Measurements from ENCODE around the gene C1orf226. TPM values are rescaled to one million over a fixed set of nuclear protein-coding genes. Genes with fewer than 3 reads are reported as not detected.
A peak's percentile ranks its signal among the peaks of the same experiment; 100 is the strongest.

The C1orf226 gene
- polyA plus RNA-seq, 6 donors from 2014 or later = not detected

DNA sequence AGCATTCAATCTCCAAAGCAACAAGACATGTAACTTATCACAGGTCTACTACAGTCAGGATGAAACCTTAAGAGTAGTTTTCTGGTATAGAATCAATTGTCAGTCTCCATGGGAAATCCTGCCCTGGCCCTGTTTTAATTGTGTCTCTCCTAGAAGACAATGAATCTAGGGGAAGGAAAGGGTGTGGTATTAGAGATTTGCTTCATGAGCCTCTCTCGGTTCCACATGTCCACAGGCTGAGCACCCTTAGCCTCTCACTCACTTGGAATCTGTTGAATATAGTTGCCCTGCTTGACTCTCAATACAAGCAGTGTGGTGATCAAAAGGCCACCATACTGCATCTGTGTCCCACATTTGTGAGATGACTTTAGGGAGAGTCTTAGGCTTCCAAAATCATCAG is 22.6 kb upstream of the C1orf226 start:
- Mint-ChIP-seq H3K36me3 (no peaks in the 10 kb centered on the region), H3K9me3 (no peaks in the 10 kb centered on the region), H3K4me3 (no peak overlapping the region), H3K4me1 (peaks cover 0 to 19% (median 6%) of the 10 kb centered on the region in 3 donors), H3K27ac (no peak overlapping the region), H3K27me3 (peaks cover 27 to 37% (median 36%) of the 10 kb centered on the region in 3 donors)
- ATAC-seq (ENCODE audit: low read depth in 2 of 2) (no peak), DNase-seq (no peak)

DNA sequence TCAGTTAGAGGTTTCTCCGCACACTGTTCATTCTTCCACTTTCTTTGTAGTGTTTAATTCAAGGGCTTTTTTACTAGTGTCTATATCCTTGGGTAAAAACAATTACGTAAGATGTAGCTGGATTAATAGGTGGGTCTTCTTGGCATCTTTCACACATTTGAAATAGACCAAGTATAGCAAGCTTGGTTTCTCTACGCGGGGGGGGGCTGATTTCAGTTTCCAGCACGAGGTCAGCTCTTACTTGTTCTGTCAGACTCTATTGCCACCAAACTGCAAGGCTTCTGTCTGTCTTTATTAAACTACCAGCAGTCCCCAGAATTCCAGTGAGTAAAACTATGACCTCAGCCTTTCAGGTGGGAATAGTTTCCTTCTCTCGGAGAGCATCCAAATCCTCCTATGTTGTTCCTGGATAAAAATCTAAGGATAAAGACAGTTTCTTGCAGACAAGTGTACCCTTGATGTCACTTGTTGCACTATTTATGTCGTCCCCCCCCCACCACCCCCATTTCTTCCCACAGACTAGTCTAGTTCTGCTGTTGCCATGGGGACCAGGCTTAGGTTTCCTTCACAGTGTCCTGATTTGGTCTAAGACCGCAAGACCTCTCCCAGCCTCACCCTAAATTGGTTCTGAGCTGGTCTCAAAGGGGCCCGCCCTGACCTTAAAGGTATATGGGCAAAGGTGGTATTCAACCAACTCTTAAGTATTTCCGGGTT is 21.8 kb upstream of the C1orf226 start:
- Mint-ChIP-seq H3K27ac (peak overlapping the region in 1 of 6 donors; percentile 71), H3K4me3 (no peak overlapping the region), H3K36me3 (no peaks in the 10 kb centered on the region), H3K9me3 (no peaks in the 10 kb centered on the region), H3K4me1 (peaks cover 0 to 19% (median 6%) of the 10 kb centered on the region in 3 donors), H3K27me3 (peaks cover 34 to 43% (median 41%) of the 10 kb centered on the region in 3 donors)
- no peak for DNase-seq
- ATAC-seq (ENCODE audit: low read depth in 2 of 2) = no peak

- H3K27ac Mint-ChIP-seq = no peak overlapping the region
- DNase-seq (no peak), ATAC-seq (ENCODE audit: low read depth in 2 of 2) (no peak)
- H3K36me3 Mint-ChIP-seq = no peaks in the 10 kb centered on the region
- no peak overlapping the region for H3K4me3 Mint-ChIP-seq
- H3K9me3 Mint-ChIP-seq = no peaks in the 10 kb centered on the region
- peaks cover 0 to 19% (median 6%) of the 10 kb centered on the region in 3 donors for H3K4me1 Mint-ChIP-seq
- peaks cover 37 to 47% (median 45%) of the 10 kb centered on the region in 3 donors for H3K27me3 Mint-ChIP-seq
These were observed 21.2 kb upstream of the C1orf226 start for GRCh38 chr1:162360237-162360873.

DNA sequence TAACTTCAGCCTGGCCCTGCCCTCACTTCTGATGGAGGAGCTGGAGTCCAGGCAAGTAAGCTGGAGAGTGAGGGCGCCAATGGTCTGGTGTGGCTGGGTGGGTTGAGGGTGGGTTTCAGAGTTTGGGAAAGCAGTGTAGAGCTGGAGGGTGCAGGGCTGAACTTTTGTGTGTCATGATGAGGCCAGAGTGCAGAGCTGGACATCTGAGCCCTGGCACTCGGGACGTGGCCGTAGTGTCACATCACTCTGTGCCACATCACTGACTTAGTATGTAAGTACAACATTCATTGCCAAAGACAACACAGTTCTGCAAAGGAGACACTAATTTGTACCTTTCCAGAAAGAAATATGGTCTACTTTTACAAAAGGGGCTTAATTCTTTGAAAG is 20.7 kb upstream of the C1orf226 start:
- Mint-ChIP-seq H3K4me3 (no peak overlapping the region), H3K9me3 (no peaks in the 10 kb centered on the region), H3K4me1 (peaks cover 0 to 19% (median 6%) of the 10 kb centered on the region in 3 donors), H3K27me3 (peaks cover 32 to 44% (median 43%) of the 10 kb centered on the region in 3 donors), H3K27ac (no peak overlapping the region), H3K36me3 (no peaks in the 10 kb centered on the region)
- ATAC-seq (ENCODE audit: low read depth in 2 of 2) (no peak), DNase-seq (no peak)

DNA sequence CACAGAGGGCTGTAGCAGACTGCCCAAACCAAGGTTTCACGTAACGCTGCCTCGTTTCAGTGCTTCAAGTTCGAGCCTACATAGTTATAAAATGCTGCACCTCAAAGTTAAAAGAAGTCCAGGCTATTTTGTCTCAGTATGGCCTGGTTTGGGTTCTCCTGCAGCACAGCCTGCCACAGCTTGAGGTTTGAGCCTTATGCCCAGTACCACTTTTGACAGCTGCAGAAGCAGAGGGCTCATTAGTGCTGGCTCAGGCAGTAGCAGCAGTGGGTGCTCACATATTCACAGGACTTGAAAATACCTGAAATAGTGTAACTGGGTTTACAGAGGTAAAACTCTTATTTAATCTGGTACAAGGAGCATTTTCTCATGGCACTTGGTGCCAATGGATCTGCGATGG is 20.2 kb upstream of the C1orf226 start:
- H3K27me3 Mint-ChIP-seq = peaks cover 29 to 45% (median 44%) of the 10 kb centered on the region in 3 donors
- no peaks in the 10 kb centered on the region for H3K9me3 Mint-ChIP-seq

DNA sequence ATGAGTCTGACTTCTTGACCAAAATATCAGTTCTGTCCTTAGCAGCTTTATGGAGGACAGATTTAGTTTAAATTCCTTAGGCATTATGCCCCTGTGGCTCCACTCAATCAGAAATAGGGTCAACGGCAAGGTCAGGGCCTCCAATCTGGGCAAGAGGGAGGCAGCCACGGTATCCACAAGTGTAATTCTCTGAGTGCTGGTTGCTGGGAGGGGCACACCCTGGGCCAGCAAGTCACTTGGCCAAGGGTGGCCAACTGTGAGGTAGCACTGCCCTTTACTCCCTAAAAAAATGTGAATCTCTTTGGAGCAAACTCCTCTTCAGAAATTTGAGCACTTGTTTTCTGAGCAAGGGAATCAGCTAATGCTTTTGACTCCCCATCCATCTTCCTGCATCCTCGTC is 17.7 kb upstream of the C1orf226 start:
- Mint-ChIP-seq H3K9me3 (no peaks in the 10 kb centered on the region), H3K4me1 (peaks cover 0 to 19% (median 6%) of the 10 kb centered on the region in 3 donors), H3K27me3 (peaks cover 12 to 34% (median 30%) of the 10 kb centered on the region in 3 donors), H3K36me3 (no peaks in the 10 kb centered on the region), H3K27ac (peak overlapping the region in 1 of 6 donors; percentile 61), H3K4me3 (no peak overlapping the region)
- ATAC-seq (ENCODE audit: low read depth in 2 of 2) = no peak
- no peak for DNase-seq

More for the DNA sequence above, 20.2 kb upstream of the C1orf226 start:
- Mint-ChIP-seq H3K4me3 (peak overlapping the region in 1 of 8 donors; percentile 22), H3K4me1 (peaks cover 0 to 19% (median 6%) of the 10 kb centered on the region in 3 donors), H3K36me3 (no peaks in the 10 kb centered on the region), H3K27ac (no peak overlapping the region)
- DNase-seq (no peak), ATAC-seq (ENCODE audit: low read depth in 2 of 2) (no peak)

DNA sequence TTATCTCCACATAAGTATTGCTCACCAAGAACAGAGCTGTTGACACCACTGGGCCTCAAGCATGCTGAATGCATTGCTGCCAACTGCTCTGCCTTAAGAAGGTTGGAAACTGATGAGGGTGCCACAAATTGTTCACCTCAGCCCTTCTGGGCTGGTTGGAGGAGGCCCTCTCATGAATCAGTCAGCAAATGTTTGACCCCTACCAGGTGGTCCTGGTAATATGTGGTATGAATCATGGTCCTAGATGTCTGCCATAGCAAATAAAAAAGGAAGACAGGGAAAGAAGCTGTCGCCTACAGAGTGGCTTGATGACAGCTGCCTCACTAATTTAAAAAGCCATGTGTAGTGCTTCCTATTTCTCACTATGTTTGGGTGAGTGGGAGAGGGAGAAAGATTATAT is 17.0 kb upstream of the C1orf226 start:
- H3K9me3 Mint-ChIP-seq = no peaks in the 10 kb centered on the region
- no peak overlapping the region for H3K27ac Mint-ChIP-seq
- H3K27me3 Mint-ChIP-seq = peaks cover 12 to 30% (median 30%) of the 10 kb centered on the region in 3 donors
- peaks cover 0 to 19% (median 6%) of the 10 kb centered on the region in 3 donors for H3K4me1 Mint-ChIP-seq
- no peak overlapping the region for H3K4me3 Mint-ChIP-seq
- no peaks in the 10 kb centered on the region for H3K36me3 Mint-ChIP-seq
- ATAC-seq (ENCODE audit: low read depth in 2 of 2) (no peak), DNase-seq (no peak)

- ATAC-seq (ENCODE audit: low read depth in 2 of 2) = no peak
- no peak for DNase-seq
- Mint-ChIP-seq H3K4me1 (peaks cover 0 to 19% (median 6%) of the 10 kb centered on the region in 3 donors), H3K27ac (no peak overlapping the region), H3K27me3 (peaks cover 12 to 30% (median 25%) of the 10 kb centered on the region in 3 donors), H3K4me3 (no peak overlapping the region), H3K9me3 (no peaks in the 10 kb centered on the region), H3K36me3 (no peaks in the 10 kb centered on the region)
These were observed 16.1 kb upstream of the C1orf226 start for GRCh38 chr1:162365284-162366020.

DNA sequence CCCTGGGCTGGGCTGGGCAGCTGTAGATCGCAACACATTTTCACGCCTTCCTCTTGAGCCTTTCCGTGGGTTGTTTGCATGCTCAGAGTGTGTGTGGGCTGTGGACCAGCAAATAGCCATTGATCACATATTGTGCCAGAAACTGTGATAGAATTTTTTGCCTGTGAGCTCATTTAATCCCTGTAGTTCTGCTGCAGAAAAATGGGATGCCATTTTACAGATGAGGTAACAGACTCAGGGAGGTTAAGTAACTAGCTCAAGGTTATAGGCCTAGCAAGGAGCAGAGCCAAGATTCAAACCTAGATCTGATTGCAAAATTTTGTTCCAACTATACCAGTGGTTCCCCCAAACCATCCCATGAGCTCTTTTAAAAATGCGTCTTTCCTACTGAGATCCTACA is 15.4 kb upstream of the C1orf226 start:
- H3K36me3 Mint-ChIP-seq = no peaks in the 10 kb centered on the region
- peaks cover 0 to 16% (median 6%) of the 10 kb centered on the region in 3 donors for H3K4me1 Mint-ChIP-seq
- ATAC-seq (ENCODE audit: low read depth in 2 of 2) (no peak), DNase-seq (no peak)
- H3K4me3 Mint-ChIP-seq = no peak overlapping the region
- H3K27ac Mint-ChIP-seq = no peak overlapping the region
- no peaks in the 10 kb centered on the region for H3K9me3 Mint-ChIP-seq
- peaks cover 12 to 30% (median 25%) of the 10 kb centered on the region in 3 donors for H3K27me3 Mint-ChIP-seq

DNA sequence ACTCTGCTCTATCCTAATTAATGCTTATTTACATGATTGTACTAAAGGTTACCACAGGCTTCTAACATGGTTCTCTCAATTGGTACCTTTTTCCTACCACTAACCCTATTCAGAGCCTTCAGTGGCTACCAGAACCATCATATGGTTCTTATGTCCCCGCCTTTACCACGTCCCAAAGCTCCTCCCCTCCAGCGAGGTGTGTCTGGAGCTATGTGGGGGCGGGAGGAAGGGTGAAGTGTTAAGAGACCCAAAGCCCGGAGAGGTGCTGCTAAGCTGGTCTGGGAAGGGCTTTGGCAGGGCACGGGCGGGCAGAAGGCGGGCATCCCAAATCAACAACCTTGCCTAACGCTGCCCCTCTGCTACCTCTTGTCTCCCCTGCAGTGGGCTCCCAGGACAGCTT is 14.9 kb upstream of the C1orf226 start:
- Mint-ChIP-seq H3K4me1 (peaks cover 0 to 10% (median 5%) of the 10 kb centered on the region in 3 donors), H3K27ac (no peak overlapping the region), H3K27me3 (peaks cover 12 to 27% (median 25%) of the 10 kb centered on the region in 3 donors), H3K4me3 (peak overlapping the region in 3 of 8 donors; percentile 3 to 57 (median 15)), H3K36me3 (no peaks in the 10 kb centered on the region), H3K9me3 (no peaks in the 10 kb centered on the region)
- DNase-seq (no peak), ATAC-seq (ENCODE audit: low read depth in 2 of 2) (no peak)

DNA sequence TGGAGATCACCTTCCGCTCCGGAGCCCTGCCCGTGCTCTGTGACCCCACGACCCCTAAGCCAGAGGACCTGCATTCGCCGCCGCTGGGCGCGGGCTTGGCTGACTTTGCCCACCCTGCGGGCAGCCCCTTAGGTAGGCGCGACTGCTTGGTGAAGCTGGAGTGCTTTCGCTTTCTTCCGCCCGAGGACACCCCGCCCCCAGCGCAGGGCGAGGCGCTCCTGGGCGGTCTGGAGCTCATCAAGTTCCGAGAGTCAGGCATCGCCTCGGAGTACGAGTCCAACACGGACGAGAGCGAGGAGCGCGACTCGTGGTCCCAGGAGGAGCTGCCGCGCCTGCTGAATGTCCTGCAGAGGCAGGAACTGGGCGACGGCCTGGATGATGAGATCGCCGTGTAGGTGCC is 14.5 kb upstream of the C1orf226 start:
- H3K27ac Mint-ChIP-seq = no peak overlapping the region
- H3K4me1 Mint-ChIP-seq = peaks cover 0 to 6% (median under 1%) of the 10 kb centered on the region in 3 donors
- H3K27me3 Mint-ChIP-seq = peaks cover 12 to 25% (median 25%) of the 10 kb centered on the region in 3 donors
- DNase-seq (no peak), ATAC-seq (ENCODE audit: low read depth in 2 of 2) (no peak)
- H3K36me3 Mint-ChIP-seq = no peaks in the 10 kb centered on the region
- H3K4me3 Mint-ChIP-seq = peak overlapping the region in 1 of 8 donors; percentile 15
- H3K9me3 Mint-ChIP-seq = no peaks in the 10 kb centered on the region

- Mint-ChIP-seq H3K27me3 (peaks cover 12 to 25% (median 25%) of the 10 kb centered on the region in 3 donors), H3K4me1 (peaks cover 0 to 2% (median 0%) of the 10 kb centered on the region in 3 donors), H3K36me3 (no peaks in the 10 kb centered on the region), H3K4me3 (no peak overlapping the region), H3K9me3 (no peaks in the 10 kb centered on the region), H3K27ac (no peak overlapping the region)
- DNase-seq (no peak), ATAC-seq (ENCODE audit: low read depth in 2 of 2) (no peak)
These were observed 13.8 kb upstream of the C1orf226 start for GRCh38 chr1:162367772-162368171.

DNA sequence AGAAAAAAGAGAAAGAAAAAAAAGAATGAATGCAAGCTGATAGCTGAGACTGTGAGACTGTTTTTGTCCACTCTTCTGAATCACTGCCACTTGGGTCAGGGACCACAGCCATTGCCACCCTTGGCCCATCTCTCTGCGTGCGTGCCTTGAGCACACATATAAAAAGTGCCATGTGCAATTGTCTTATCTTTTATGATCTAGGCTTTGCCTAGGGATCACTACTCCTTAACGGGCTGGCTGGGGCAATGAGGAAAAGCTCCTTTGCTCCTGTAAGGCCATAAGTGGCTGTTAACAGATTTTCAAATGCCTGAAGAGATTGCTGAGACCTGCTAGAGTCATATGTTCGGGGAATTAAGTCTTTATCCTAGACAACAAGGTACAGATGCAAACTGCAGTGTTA is 13.1 kb upstream of the C1orf226 start:
- no peak for DNase-seq
- no peaks in the 10 kb centered on the region for H3K4me1 Mint-ChIP-seq
- peaks cover 12 to 23% (median 18%) of the 10 kb centered on the region in 3 donors for H3K27me3 Mint-ChIP-seq
- H3K27ac Mint-ChIP-seq = no peak overlapping the region
- ATAC-seq (ENCODE audit: low read depth in 2 of 2) = no peak
- no peaks in the 10 kb centered on the region for H3K36me3 Mint-ChIP-seq
- H3K9me3 Mint-ChIP-seq = no peaks in the 10 kb centered on the region
- peak overlapping the region in 1 of 8 donors; percentile 38 for H3K4me3 Mint-ChIP-seq
